Heart right ventricle (tissue), 16 donors: ENCODE measurements around the gene ACSL5. TPM values are rescaled to one million over a fixed set of nuclear protein-coding genes. Genes with fewer than 3 reads are reported as not detected.
A peak's percentile ranks its signal among the peaks of the same experiment; 100 is the strongest.

Experiments used
- ATAC-seq, 8 donors: fragments of 200-7000 bp; cut with Tn5 transposase; one replicate each; pipeline ENCODE4 v1.9.1; 2020; ENCODE audit warnings: mild to moderate bottlenecking in 8 of 8, moderate library complexity in 8 of 8, moderate number of reproducible peaks in 1 of 8
- DNase-seq, 2 donors: peaks; one replicate each; pipeline ENCODE4 v3.0.0-alpha.2; 2020
- H3K27ac ChIP-seq, 10 donors: fragments of 200-600 bp; sonication (generic) in 2 of 10; one replicate each; pipeline versions ENCODE4 v1.5.0 to v1.8.0; 2020 to 2022; ENCODE audit warnings: mild to moderate bottlenecking in 3 of 10
- H3K27me3 ChIP-seq, 7 donors: fragments of 200-600 bp; one replicate each; pipeline ENCODE4 v1.8.0; 2021 to 2022; ENCODE audit warnings: mild to moderate bottlenecking in 2 of 7
- H3K36me3 ChIP-seq, 9 donors: fragments of 200-600 bp; sonication (generic) in 1 of 9; one replicate each; pipeline versions ENCODE4 v1.5.0 to v1.8.0; 2020 to 2022; ENCODE audit warnings: mild to moderate bottlenecking in 2 of 9
- H3K4me1 ChIP-seq, 9 donors: fragments of 200-600 bp; sonication (generic) in 1 of 9; one replicate each; pipeline versions ENCODE4 v1.5.0 to v1.8.0; 2020 to 2022; ENCODE audit warnings: mild to moderate bottlenecking in 4 of 9
- H3K4me3 ChIP-seq, 10 donors: fragments of 200-600 bp; sonication (generic) in 2 of 10; one replicate each; pipeline versions ENCODE4 v1.5.0 to v1.8.0; 2020 to 2022; ENCODE audit warnings: mild to moderate bottlenecking in 7 of 10, moderate library complexity in 2 of 10
- H3K9me3 ChIP-seq, 11 donors: fragments of 200-600 bp in 10 of 11; sonication (generic) in 2 of 11; one replicate each; pipeline versions ENCODE4 v1.5.0 to v1.8.0; 2013 to 2022; ENCODE audit warnings: mild to moderate bottlenecking in 2 of 11, control low read depth in 1 of 11, moderate library complexity in 1 of 11
- CTCF ChIP-seq, 9 donors: fragments of 200-600 bp; sonication (generic) in 2 of 9; IDR thresholded peaks; one replicate each; pipeline versions ENCODE4 v1.5.0 to v1.8.0; 2021 to 2022; ENCODE audit warnings: antibody characterized with exemption in 9 of 9, mild to moderate bottlenecking in 5 of 9, moderate library complexity in 1 of 9
- WGBS, 2 donors: extraction: QIAGEN DNeasy Blood & Tissue Kit; methylation state at CpG; one replicate each; pipeline ENCODE4 v1.1.7; 2013; ENCODE audit warnings: inconsistent platforms in 1 of 2; 5-methylcytosine and 5-hydroxymethylcytosine counted together
- intact Hi-C, 10 donors: fragments of 100-400 bp; cut with DNase I; formaldehyde crosslinking; loops; one replicate each; pipeline versions ENCODE4 v1.11.1 to v1.14.2; 2022
- polyA plus RNA-seq, 2 donors: library from polyadenylated mRNA; stranded (reverse); fragments of 200-250 nt; gene quantifications; one replicate each; pipeline ENCODE4 v1.2.3, GENCODE V29; 2013
- total RNA-seq, 10 donors: library from RNA; stranded (reverse); fragmentation: NEBNext Ultra II Directional in 3 of 10; extraction: Animal tissue kit (Norgen Biotek cat#: 25700) in 3 of 10; gene quantifications; one replicate each; pipeline versions ENCODE4 v1.2.1 to v1.2.4, GENCODE V29; 2021 to 2023
- donor health status: Arrhythmogenic right ventricular cardiomyopathy.
- donor health status: ischemic (EF 13 %, LVEDD 7.1; RV severe dilation, severe dysfunction).
- donor health status: healthy with polysubstance abuse.
- donor health status: DM: no; HTN: yes; CAD: no.
- donor health status: DM: no; HTN: no; CAD: no.
- donor health status: ischemic (EF 25% LVEDD 6.9; RV normal size, moderate dysfunction).
- donor health status: ischemic (EF 25% LVEDD 5.7; RV mildly dilated, moderate dysfunction).
- donor health status: healthy.
- donor health status: DM: yes; HTN: yes; CAD: no.
- donor health status: Ischemic cardiomyopathy.
- donor health status: ischemic (EF 35%, LVEDD 5.7; RV mildly dilated, moderate dysfunction).
- donor health status: nonischemic (EF 11% LVEDD 7.7; RV severe dilation, severe dysfunction).
- donor health status: DM: yes; HTN: yes; CAD: no.
- donor health status: PGD.
- donor health status: ischemic (EF 29% LVEDD 5.4; RV normal size, mild dysfunction).
- donor health status: nonischemic (EF 23%, LVEDD 6.1; RV moderate dilation, normal function).

The ACSL5 gene
- total and polyA plus RNA-seq, 12 donors: 3.1 to 17.4 (median 6.6) TPM

DNA sequence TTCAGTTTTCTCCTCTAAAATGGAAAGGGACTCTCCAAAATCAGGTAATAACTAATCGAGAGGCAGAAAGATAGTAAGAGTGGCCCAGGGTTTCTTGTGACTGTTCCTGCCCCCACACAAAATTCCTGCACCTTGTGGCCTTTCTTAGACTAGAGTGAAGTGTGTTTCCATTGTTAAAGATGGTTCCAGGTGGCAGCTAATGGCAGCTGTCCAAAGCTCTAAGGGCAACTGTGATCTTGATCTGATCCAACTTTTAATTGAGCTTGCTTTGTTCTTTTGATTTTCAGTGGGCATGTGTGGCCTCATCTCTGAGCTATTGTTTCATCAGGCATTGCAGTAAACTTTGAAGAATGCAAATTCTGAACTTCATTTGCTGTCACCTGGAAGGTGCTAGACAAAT is 19.4 kb downstream of the ACSL5 start:
- ATAC-seq: no peak
- H3K36me3 ChIP-seq: peaks cover 0 to 31% (median 0%) of the 10 kb centered on the region in 9 donors
- H3K9me3 ChIP-seq: no peaks in the 10 kb centered on the region
- TF ChIP-seq CTCF (IDR thresholded peaks at IDR 0.05): no peak
- WGBS, 2 donors: 71 to 76% methylated on average over 1 of the region's 1 CpG
- H3K4me3 ChIP-seq: no peak overlapping the region
- no peaks in the 10 kb centered on the region for H3K27me3 ChIP-seq
- H3K4me1 ChIP-seq: peaks cover 0 to 20% (median 7%) of the 10 kb centered on the region in 9 donors
- DNase-seq: no peak
- H3K27ac ChIP-seq: no peak overlapping the region
- intact Hi-C loops: no loop called here

- Histone ChIP-seq H3K27ac (peak overlapping the region in 1 of 10 donors; percentile 25), H3K36me3 (peaks cover 0 to 36% (median 0%) of the 10 kb centered on the region in 9 donors)
Observed at GRCh38 chr10:112393827-112394226, 19.9 kb downstream of the ACSL5 start.

DNA sequence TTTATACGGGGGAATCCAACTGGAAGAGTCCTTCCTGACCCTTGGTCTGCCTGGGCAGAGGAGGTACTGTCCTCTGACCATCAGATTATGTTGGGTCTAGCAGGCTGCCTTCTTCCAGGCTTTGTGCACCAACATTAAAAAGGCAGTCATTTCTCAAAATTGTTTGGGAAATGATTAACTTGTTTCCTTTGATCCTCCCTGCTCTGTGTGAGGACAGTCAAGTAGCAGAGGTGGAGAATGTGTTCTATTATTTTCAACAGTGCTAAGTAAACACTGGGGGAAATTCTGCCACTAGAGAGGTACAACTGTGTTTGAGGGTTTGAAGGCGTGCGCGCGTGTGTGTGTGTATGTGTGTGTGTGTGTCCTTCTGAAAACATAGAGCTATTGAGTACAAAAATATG is 20.6 kb downstream of the ACSL5 start:
- H3K27me3 ChIP-seq: no peaks in the 10 kb centered on the region
- H3K4me1 ChIP-seq: peaks cover 0 to 12% (median 4%) of the 10 kb centered on the region in 9 donors
- no peak overlapping the region for H3K4me3 ChIP-seq
- WGBS, 2 donors: 88 to 92% methylated on average over 5 of the region's 5 CpGs
- intact Hi-C loops: no loop called here
- ATAC-seq (peak in 2 of 8 donors; percentile 31 to 70), DNase-seq (no peak)
- no peaks in the 10 kb centered on the region for H3K9me3 ChIP-seq
- TF ChIP-seq CTCF (IDR thresholded peaks at IDR 0.05): no peak
- peaks cover 0 to 42% (median 0%) of the 10 kb centered on the region in 9 donors for H3K36me3 ChIP-seq
- peak overlapping the region in 2 of 10 donors; percentile 25 to 29 for H3K27ac ChIP-seq

More at GRCh38 chr10:112393827-112394226, 19.9 kb downstream of the ACSL5 start:
- ATAC-seq: no peak
- no peak overlapping the region for H3K4me3 ChIP-seq
- peaks cover 0 to 17% (median 7%) of the 10 kb centered on the region in 9 donors for H3K4me1 ChIP-seq
- H3K27me3 ChIP-seq: no peaks in the 10 kb centered on the region
- intact Hi-C loops: no loop called here
- no peaks in the 10 kb centered on the region for H3K9me3 ChIP-seq
- WGBS, 2 donors: 85 to 87% methylated on average over 2 of the region's 2 CpGs
- no peak for DNase-seq
- TF ChIP-seq CTCF (IDR thresholded peaks at IDR 0.05): no peak

- intact Hi-C loops: no loop called here
- Histone ChIP-seq H3K27ac (no peak overlapping the region), H3K9me3 (no peaks in the 10 kb centered on the region), H3K36me3 (peaks cover 0 to 57% (median 0%) of the 10 kb centered on the region in 9 donors), H3K27me3 (no peaks in the 10 kb centered on the region), H3K4me1 (peaks cover 0 to 1% (median 0%) of the 10 kb centered on the region in 9 donors), H3K4me3 (no peak overlapping the region)
- DNase-seq (no peak), ATAC-seq (no peak)
- TF ChIP-seq CTCF (IDR thresholded peaks at IDR 0.05): no peak
- 77 to 78% methylated on average over 5 of the region's 5 CpGs for WGBS, 2 donors
Observed at GRCh38 chr10:112395809-112396530, 22.1 kb downstream of the ACSL5 start.
